ENCODE data around the gene LTC4S.

The LTC4S gene

GRCh38 chr5:179829732-179830435, 36.1 kb downstream of the LTC4S start (continued):
- TF ChIP-seq, protein P1, sequence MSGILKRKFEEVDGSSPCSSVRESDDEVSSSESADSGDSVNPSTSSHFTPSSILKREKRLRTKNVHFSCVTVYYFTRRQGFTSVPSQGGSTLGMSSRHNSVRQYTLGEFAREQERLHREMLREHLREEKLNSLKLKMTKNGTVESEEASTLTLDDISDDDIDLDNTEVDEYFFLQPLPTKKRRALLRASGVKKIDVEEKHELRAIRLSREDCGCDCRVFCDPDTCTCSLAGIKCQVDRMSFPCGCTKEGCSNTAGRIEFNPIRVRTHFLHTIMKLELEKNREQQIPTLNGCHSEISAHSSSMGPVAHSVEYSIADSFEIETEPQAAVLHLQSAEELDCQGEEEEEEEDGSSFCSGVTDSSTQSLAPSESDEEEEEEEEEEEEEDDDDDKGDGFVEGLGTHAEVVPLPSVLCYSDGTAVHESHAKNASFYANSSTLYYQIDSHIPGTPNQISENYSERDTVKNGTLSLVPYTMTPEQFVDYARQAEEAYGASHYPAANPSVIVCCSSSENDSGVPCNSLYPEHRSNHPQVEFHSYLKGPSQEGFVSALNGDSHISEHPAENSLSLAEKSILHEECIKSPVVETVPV (CRISPR knock-in tag; IDR thresholded peaks at IDR 0.05) = no peak
- TF ChIP-seq, protein P2, sequence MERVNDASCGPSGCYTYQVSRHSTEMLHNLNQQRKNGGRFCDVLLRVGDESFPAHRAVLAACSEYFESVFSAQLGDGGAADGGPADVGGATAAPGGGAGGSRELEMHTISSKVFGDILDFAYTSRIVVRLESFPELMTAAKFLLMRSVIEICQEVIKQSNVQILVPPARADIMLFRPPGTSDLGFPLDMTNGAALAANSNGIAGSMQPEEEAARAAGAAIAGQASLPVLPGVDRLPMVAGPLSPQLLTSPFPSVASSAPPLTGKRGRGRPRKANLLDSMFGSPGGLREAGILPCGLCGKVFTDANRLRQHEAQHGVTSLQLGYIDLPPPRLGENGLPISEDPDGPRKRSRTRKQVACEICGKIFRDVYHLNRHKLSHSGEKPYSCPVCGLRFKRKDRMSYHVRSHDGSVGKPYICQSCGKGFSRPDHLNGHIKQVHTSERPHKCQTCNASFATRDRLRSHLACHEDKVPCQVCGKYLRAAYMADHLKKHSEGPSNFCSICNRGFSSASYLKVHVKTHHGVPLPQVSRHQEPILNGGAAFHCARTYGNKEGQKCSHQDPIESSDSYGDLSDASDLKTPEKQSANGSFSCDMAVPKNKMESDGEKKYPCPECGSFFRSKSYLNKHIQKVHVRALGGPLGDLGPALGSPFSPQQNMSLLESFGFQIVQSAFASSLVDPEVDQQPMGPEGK (CRISPR knock-in tag; IDR thresholded peaks at IDR 0.05; ENCODE audit: borderline replicate concordance) = no peak
- TF ChIP-seq ZFP3 (CRISPR knock-in tag; IDR thresholded peaks at IDR 0.05) = no peak
- TF ChIP-seq TOX (CRISPR knock-in tag; IDR thresholded peaks at IDR 0.05; ENCODE audit: borderline replicate concordance) = no peak
- no peak for TF ChIP-seq ISL1 (CRISPR knock-in tag; IDR thresholded peaks at IDR 0.05)
- no peak for TF ChIP-seq PPARA (CRISPR knock-in tag; IDR thresholded peaks at IDR 0.05; ENCODE audit: borderline replicate concordance)
- TF ChIP-seq OSR1 (CRISPR knock-in tag; IDR thresholded peaks at IDR 0.05) = no peak

GRCh38 chr5:179830818-179831468, 37.2 kb downstream of the LTC4S start:
- no peak for TF ChIP-seq ESRRG (CRISPR knock-in tag; IDR thresholded peaks at IDR 0.05)
- no peak for TF ChIP-seq SNAI2 (CRISPR knock-in tag; IDR thresholded peaks at IDR 0.05)
- no peak for TF ChIP-seq ZNF70 (CRISPR knock-in tag; IDR thresholded peaks at IDR 0.05)
- TF ChIP-seq GLIS3 (CRISPR knock-in tag; IDR thresholded peaks at IDR 0.05) = no peak
- TF ChIP-seq ZNF8 (CRISPR knock-in tag; IDR thresholded peaks at IDR 0.05) = no peak
- TF ChIP-seq ISL1 (CRISPR knock-in tag; IDR thresholded peaks at IDR 0.05) = no peak
- no peak for TF ChIP-seq ZFP30 (CRISPR knock-in tag; IDR thresholded peaks at IDR 0.05)
- TF ChIP-seq TSHZ2 (CRISPR knock-in tag; IDR thresholded peaks at IDR 0.05) = no peak
- no peak for TF ChIP-seq BACH2 (CRISPR knock-in tag; IDR thresholded peaks at IDR 0.05; ENCODE audit: borderline replicate concordance)
- TF ChIP-seq OSR1 (CRISPR knock-in tag; IDR thresholded peaks at IDR 0.05) = no peak
- TF ChIP-seq PPARA (CRISPR knock-in tag; IDR thresholded peaks at IDR 0.05; ENCODE audit: borderline replicate concordance) = no peak
- no peak for TF ChIP-seq POU6F1 (CRISPR knock-in tag; IDR thresholded peaks at IDR 0.05; ENCODE audit: borderline replicate concordance, low read depth)
- no peak for TF ChIP-seq TCF4 (CRISPR knock-in tag; IDR thresholded peaks at IDR 0.05; ENCODE audit: borderline replicate concordance)
- ATAC-seq = no peak

DNA sequence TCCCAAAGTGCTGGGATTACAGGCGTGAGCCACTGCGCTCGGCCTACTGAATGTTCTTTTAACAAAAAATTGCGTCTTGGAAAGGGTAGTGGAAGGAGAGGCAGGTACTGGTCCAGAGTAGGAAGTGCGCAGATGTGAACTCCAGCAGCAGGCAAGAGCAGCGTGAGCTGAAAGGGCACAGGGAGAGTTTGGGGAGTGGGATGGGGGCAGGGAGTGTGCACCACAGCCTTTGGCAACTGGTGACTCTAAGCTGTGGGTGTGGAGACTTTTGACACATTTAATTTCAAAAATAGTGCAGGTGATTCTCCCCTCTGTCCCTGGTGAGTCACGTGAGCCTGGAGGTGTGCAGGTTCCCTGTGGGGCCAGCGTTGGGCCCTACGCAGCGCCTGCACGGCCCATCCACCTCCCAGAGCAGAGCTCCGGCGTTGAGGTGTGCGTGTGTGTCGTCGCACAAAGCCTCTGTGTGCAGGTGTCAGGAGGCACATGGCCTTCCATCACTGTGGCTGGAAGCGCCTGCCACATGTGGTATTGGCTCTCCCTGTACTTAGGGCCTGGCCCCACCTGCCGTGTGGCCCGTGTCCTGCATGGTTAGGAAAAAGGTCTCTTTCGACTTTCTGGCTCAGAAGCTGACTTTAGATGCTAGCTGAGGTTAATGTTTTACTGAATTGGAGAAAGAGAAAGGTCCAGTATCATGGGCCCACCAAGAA, 38.4 kb downstream of the LTC4S start:
- no peak; the same call in 2 of the 3 replicates for ATAC-seq
- TF ChIP-seq, protein P2 (CRISPR knock-in tag; IDR thresholded peaks at IDR 0.05; ENCODE audit: borderline replicate concordance) = no peak

All from SK-N-SH treated with all-trans-retinoic acid at 6 μM for 48 hours (cell line).